Left forelimb (tissue), 1 donor: ENCODE results near the gene RFT1.
A peak's percentile ranks its signal among the peaks of the same experiment; 100 is the strongest.

Source experiments
- DNase-seq: peaks from one replicate; pipeline ENCODE4 v3.0.0-alpha.2; 2018; ENCODE audit warnings: low spot score

Gene RFT1, protein sequence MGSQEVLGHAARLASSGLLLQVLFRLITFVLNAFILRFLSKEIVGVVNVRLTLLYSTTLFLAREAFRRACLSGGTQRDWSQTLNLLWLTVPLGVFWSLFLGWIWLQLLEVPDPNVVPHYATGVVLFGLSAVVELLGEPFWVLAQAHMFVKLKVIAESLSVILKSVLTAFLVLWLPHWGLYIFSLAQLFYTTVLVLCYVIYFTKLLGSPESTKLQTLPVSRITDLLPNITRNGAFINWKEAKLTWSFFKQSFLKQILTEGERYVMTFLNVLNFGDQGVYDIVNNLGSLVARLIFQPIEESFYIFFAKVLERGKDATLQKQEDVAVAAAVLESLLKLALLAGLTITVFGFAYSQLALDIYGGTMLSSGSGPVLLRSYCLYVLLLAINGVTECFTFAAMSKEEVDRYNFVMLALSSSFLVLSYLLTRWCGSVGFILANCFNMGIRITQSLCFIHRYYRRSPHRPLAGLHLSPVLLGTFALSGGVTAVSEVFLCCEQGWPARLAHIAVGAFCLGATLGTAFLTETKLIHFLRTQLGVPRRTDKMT

DNA sequence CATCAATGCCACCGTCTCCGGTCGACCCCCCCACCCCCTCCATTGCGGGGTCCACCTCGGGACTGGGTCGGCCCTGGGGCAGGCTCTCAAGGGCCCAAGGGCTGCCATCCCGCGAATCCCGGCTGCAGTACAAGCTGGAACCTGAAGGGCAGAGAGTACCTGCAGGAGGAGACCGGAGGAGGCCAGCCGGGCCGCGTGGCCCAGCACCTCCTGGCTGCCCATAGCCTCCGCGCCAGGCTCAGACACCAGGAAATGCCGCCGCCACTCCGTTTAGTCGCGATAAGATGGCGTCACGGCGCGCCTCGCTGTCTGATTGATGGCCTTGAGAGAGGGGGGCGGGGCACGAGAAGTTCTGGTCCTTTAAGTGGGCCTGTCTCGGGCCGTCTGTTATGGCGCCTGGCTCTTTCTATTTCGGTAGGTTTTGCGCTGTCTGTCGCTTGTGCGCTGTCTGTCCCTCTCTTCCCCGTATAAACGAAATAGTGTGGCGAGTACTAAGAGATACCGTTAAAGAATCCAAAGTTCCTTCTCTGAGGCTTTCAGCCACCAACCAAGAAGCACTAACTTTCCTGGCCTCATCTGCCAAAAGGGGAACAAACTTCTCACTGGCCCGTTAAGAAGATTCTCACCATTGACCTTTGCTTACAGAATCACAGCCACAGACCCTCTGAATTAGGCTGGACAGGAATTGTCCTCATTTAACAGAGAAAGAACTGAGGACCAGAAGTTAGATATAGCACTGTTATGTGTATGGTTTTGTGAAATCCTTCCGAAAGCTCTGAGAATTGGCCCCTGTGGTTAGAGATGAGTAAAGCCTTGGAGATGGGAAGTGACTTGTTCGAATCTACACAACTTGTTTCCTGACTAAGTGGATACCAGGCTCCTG lies at the start of gene RFT1:
Gene RFT1 (minus strand): TSS at position 257 of the 883 bp plus-strand sequence. CDS start 35 bp downstream, at position 222.
- peak; percentile 98 for DNase-seq

DNA sequence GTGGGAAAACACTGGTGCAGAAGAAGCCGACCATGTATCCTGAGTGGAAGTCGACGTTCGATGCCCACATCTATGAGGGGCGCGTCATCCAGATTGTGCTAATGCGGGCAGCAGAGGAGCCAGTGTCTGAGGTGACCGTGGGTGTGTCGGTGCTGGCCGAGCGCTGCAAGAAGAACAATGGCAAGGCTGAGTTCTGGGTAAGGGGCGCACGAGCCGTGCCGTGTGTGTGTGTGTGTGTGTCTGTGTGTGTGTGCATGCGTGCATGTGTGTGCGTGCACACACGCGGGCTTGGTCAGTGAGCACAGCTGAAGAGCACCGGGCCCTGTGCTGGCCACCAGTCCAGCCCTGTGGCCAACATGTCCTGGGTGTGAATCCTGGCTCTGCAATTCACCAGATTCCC lies 49.3 kb upstream of the RFT1 start:
- no peak for DNase-seq

DNA sequence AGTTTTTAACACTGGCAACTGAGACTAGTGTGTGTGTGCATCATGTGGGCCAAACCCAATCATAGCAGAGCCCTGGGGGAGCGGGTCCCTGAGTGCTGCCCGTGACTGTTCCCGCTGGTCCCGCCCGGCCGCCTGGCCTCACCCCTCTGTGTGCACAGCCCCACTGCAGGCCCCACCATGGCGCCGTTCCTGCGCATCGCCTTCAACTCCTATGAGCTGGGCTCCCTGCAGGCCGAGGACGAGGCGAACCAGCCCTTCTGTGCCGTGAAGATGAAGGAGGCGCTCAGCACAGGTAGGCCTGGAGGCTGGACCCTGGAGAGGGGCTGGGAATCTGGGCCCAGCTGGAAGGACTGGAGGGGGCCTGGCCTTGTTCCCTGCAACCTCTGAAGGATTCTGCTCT lies 48.0 kb upstream of the RFT1 start:
- DNase-seq = no peak

DNA sequence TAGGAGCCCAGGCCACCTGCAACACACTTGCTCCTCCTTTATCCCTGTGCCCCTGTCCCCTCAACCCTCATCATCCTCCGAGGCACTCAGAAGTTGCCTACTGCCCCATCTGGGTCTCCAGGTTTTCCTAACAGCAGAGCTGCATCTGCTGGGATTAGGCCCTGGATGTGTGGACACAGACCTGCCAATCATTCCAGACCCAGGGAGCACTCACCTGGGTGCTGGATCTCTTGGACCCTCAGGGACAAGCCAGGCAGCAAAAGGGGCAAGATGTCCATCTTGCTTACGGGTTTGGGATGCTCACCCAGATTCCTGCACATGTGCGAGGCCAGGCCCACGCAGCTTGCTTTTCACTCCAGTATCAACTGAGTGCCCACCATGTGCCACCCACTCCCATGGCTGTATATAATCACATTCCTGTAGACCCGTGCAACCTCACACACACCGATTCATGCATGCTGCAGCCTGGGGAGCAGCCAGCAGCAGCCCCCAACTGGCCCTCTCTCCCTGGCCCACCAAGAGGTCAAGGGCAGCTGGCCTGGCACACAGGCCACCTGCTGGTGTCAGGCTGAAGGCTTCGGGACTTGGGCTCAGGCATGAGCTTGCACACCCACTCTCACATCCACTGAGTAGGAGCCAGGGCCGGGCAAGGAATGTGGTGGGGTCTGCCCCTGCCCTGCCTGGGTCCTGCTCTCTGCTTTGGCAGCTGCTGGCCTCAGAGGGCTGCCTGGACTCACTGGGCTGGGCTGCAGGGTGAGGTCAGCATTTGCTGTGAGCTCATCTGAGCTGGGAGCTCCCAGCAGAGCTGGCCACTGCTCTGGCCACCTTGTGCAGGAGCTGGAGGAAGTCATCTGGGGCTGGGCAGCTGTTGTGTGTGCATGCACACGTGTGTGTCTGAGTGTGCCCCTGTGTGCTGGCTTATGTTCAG lies 45.6 kb upstream of the RFT1 start:
- no peak for DNase-seq

DNA sequence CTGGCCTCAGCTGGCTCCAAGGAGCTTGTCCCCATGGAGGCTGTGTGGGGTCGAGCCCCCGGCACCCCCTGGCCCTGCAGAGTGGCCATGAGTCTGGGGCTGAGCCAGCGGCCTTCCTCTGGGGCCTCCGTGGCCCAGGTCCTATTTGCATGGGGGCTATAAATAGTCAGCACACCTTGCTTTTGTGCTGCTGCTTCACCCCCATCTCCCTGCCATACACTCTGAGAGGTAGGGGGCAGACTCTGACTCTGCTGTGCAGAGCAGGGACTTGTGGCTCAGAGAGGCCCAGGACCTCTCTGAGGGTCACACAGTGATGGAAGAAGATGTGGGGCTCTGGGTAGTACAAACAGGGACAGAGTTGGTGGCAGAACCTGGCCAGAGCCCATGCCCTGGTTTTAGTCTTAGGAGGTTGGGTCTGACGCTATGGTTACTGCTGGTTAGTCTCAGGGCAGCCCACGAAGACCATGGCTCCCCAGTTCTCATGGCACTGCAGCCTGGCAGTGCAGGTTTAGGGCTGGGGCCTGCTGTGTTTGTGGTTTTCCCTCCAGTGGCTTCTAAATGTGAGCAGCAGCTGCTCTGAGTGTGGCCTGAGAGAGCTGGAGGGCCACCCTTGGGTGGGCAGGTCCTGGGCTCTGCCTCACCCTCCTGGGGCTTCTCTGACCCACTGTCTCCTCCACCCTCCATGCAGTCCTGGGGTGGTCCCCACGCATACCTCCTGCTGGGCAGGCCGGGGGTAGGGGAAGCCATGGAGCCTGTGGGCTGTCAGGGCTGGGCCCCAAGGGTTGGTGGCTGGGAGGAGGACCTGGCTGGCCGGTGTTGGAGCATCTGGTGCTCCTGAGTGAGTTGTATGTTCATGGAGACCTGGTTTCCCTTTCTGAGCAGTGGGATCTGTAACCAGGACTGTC lies 44.4 kb upstream of the RFT1 start:
- DNase-seq = no peak

DNA sequence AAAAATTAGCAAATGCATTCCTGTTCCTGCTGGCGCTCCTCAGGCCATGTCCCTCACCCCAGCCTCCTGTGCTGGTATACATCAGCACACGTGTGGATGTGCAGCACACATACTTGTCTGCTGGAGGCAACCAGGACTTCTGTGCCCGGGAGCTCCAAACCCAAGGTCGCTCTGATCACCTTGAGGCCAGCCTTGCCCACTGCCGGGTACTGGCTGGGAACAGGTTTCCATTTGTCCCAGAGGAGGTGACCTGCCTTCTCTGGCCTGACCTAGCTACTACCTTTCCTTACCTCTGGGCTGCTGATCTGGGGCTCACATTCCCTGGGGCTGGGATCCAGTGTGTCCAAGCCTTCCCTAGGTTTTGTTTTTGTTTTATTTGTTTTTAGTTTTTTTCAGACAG lies 42.9 kb upstream of the RFT1 start:
- no peak for DNase-seq

DNA sequence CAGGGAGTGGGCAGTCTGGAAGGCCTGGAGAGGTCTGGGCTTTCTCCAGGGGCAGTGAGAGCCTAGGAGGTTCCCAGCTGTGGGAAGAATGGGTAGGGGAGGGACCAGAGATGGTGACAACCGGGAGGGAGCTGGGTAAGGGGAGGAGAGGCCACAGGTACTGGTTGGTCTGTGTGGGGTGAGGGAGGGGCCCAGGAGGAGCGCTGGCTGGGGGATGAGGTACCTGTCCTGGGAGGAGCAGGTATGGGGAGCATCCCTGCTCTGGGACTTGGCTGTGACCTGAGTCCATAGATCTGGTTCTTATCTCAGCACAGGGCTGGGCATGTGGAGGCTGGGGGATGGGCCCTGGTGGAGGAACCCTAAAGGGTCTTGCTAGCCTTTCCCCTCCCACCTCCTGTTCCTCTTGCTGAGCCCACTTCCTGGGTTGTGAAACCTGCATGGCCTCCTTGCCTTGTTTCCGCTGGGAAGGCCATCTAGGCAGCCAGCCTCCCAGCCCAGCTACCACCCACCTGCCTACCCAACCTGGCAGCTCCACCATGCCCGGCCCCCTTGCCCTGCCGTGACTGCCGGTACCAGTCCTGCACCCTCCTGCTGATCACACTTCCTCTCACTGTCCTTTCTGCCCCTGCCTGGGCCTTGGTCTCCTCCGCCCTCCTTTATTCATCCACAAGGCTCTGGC lies 41.7 kb upstream of the RFT1 start:
- DNase-seq = no peak

DNA sequence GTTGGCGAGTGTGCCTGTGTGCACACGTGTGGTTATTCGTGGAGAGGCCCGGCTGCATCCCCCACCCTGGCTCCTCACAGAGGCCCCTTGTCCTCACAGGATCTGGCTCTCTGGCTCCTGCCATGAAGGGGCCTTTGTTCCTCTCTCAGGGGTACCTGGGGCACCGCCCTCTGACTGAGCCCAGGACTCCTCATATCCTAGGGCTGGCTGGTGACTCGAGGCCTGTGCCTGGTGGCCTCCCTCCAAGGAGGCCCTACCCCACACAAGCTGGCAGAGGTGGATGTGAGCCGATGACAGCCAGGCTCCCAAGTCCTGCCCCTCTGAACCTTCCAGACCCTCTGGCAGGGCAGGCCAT lies 40.8 kb upstream of the RFT1 start:
- no peak for DNase-seq

DNA sequence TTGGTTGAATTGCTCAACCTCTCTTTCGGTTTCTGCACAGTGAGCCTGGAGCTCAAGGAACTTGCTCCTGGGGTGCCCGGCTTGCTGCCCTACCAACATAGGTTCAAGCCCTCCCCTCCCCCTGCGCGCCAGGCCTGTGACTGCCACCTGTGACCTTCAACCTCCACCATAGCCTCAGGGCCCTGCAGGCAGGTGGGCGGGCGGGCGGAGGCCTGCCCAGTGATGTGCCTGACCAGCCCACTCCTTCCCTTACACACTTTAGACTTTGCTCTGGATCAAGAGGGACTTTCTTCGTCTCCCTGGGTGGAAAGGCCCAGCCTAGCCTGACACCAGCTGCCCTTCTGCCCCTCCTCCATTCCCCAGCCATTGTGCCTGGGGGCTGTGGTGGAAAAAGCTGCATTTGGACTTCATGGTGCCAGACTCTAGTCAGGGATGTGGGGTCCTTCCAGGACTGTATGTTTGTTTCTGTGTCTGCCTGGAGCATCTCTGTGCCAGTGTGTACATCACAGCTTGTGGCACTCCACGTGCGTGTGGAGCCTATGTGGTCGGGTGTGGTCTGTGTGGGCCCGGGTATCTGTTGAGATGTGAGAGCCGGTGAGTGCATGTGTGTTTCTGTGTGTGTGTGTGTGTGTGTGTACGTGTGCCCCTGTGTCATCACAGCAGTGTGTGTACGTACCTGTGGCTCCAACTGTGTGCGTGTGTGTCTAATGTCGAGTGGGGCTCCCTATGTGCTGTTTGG lies 40.3 kb upstream of the RFT1 start:
- no peak for DNase-seq

DNA sequence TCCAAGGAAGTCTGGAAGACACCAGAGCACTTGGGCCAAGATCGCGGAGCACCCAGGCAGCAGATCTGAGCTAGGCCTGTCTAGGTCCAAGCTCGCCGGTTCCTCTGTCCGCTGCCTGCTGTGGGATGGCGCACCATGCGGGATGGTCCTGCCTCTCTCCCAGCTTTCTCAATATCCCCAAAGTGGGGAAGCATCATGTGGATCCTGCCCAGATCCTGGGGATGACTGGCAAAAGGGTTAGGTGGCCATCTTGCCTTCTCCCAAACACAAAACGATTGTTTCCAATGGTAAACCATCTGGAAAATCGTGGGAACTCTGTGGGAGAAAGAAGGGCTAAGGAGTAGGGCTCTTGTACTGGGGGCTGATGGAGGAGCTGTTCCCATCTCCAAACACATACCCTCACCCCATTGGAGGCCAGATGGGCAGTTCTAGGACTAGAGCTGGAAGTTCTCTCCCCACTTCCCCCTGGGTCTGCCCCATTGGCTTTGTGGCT lies 39.6 kb upstream of the RFT1 start:
- DNase-seq = no peak

DNA sequence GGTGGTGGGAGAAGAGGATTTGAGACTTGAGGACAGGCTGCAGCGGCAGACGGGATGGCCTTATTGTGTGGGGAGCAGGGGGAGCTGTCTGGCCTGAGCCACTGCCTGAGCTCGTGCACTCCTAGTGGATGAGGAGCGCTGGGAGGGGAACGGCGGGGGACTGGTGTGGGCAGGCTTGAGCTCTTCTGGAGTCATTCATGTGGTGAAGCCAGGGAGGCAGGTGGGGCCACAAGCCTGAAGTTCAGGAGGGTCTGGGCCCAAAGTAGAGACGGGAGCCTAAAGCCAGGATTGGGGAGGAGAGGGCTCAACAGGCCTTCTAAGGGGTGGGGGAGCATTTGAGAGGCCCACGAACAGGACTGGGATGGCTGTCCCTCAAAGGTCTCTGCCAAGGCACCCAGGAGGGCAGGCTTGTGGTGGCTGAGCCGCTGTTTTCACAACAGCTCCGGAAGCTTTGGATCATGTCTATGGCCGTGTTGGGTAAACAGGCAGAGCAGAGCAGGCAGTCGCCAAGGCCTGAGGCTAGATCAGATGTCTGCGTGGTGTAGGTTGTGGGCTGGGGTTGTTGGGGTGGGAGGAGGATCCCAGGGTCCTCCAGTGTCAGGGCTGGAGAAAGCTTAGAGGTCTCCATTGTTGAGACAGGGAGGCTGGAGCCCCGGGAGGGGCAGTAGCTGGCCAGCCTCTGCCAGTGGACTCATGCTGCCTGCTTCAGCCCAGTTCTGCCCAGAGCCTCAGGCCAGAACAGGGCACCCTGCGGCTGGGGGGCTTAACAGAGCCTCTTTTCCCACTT lies 39.0 kb upstream of the RFT1 start:
- no peak for DNase-seq

DNA sequence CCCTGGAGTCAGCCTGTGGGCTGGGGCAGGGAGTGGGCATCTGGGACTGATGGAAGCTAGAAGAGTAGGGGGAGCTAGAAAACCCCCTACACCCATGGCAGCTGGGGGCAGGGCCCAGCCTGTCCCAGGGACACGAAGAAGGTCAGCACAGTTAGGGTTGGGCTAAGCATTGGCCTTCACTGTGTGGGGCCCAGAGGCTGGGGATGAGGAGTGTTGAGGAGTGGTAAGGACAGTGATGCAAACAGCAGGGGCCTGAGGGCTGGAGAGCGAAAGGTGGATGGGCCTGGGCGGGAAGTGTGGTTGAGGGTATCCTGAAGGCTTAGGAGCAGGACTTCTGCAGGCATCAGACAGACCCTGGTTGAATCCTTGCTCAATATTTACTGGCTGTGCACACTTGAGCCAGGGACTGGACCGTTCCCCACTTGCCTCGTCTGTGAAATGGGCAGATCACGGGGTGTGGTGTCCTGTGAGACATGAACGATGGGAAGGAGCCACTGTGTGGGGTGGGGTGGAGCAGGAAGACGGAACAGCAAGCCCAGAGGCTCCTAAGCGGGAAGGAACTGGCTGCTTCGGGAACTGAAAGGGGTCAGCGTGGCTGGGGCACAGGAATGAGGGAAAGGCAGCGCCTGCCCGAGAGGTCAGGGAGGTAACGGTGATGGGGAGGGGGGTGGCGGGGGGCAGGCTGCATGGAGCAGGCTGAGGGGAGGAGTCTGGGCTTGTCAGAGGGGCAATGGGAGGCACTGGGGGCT lies 38.1 kb upstream of the RFT1 start:
- no peak for DNase-seq

DNA sequence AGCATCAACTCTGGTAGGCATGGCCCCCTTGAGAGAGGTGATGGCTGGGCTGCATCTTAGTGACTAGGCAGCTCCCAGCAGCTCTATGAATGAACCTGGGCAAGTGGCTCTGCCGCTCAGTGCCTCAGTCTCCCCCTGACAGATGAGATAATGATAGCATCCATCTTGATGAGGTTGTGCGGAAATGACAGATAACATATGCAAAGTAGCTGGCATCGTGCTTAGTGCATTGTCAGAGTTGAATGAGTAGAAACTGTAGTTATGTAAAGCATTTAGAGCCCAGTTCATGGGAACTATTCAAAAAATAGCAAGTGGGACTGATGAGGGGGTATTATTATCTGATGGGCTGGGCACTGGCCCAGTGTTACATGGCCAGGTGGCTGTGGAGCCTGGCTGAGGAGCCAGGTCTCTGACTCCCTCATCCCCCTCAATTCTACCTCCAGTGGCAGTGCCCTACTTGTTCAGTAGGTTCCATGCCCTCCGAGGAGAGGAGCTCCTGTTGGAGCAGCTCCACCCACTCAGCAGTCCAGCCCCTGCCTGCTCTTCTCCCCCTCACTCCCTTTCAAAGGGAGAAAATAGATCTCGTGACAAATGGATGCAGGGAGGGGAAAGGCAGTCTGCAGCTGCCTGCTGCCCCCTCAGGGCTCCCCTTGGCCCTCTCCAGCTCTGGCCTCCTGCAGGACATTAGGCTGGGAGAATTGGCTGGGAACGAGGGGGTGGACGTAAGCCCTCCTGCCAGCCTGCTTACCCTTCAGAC lies 37.4 kb upstream of the RFT1 start:
- DNase-seq = no peak

DNA sequence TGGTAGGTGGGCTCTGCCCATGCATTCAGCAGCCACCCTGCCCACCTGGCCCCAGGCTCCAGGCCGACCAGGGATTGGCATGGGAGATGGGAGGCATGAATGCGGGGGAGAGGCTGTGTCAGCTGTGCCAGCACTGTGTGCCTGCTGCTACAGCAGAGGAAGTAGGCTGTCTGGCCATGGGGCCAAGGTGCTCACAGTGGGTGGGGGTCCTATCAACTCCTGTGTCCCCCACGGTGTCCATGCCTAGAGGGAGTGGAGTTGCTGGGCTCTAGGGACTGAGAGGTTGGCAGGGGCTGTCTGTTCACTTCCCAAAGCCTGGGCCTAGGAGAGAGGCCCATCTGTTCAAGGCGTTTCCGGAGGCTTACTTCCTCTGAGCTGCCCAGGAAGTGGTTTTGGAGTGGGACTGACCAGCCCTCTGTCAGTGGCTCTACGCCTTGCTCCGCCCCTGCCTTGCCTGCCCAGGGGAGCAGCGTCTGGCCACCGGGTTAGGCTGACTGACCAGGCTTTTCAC lies 36.6 kb upstream of the RFT1 start:
- no peak for DNase-seq

DNA sequence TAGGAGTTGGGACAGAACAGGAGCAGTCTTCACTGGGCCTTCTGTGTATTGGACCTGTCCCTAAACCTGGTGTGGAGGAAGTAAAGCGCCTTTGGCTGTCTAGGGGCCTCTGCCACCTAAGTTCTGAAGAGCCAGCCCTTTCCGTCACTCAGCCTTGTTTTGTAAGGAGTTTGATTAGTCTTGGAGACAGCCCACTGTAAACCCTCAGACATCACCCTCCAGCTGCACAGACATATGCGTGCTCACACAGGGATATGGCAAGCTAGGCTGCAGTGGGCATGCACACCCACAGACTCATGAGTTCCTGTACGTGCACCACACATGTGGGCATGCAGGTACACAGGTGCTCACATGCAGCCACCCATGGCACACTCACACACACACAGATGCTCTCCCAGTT lies 36.0 kb upstream of the RFT1 start:
- no peak for DNase-seq

DNA sequence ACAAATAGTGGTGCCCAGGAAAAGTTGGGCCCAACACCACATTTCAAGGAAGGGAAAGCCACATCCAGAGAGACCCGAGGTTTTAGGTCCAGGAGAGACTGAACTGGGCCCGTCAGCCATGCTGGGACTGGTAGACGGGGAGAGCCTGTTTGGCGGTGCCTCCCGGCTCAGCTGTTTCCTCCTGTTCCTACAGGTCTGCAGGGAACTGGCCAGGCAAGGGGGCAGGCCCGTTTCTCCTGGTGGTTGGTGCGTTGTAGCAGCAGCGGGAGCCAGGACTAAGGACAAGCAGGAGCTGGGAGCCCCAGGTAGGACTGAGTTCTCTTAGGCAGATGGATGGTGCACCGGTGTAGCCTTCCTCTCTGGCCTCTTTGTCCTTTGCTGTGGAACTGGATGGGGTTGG lies 34.7 kb upstream of the RFT1 start:
- DNase-seq = no peak
